Stimulated activated CD8-positive, alpha-beta memory T cell treated with anti-CD3 and anti-CD28 coated beads, Interleukin-12 subunit alpha, Interleukin-12 subunit beta, amount 100 ng/mL, for 24 hours (primary cell): ENCODE results near the gene CLDN16.

Source experiments
- DNase-seq: peaks from one replicate; pipeline ENCODE4 v3.0.0-alpha.2; 2020; ENCODE audit errors: extremely low read depth

CLDN16 gene

GRCh38 chr3:190380184-190380583, 7.8 kb upstream of the CLDN16 start:
- DNase-seq, result no peak

DNA sequence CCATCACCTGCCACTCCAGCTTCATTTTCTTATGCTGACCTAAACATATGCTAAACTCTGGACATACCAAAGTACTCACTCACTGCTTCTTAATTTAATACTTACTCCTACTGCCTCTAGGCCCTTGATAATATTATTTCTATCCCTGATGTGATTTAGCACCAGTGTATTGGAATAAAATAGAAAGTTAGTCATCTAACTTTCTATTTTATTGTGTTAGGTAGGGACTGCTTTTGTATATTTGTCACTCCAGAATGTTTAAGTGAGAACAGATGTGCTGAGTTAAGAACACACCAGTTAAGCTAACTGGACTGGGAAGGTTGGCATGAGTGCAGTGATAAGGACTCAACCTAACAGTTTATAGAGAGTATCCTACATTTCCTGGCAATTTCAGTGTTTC, 6.5 kb upstream of the CLDN16 start:
- DNase-seq, result no peak

GRCh38 chr3:190382082-190382481, 5.9 kb upstream of the CLDN16 start:
- DNase-seq, result no peak

DNA sequence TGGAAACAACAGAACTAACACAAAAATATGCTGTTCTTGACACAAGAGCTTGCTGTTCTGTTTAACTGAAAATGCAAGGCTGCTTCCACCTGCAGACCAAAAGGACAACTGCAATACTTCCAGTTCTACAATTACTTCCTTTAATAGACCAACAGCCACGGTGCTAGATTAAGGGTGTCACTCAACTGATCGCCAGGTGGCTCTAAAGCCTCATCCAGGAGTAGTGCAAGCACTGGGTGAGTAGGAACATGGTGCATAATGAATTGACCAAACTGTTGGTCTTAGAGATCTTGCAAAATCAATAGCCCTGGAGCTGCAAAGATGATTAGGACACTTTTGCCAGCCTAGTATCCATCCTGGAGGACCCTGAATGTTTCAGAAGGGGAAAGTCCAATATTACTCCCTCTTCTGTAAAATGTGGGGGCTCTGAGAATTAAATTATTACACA, 3.6 kb upstream of the CLDN16 start:
- DNase-seq, result no peak

DNA sequence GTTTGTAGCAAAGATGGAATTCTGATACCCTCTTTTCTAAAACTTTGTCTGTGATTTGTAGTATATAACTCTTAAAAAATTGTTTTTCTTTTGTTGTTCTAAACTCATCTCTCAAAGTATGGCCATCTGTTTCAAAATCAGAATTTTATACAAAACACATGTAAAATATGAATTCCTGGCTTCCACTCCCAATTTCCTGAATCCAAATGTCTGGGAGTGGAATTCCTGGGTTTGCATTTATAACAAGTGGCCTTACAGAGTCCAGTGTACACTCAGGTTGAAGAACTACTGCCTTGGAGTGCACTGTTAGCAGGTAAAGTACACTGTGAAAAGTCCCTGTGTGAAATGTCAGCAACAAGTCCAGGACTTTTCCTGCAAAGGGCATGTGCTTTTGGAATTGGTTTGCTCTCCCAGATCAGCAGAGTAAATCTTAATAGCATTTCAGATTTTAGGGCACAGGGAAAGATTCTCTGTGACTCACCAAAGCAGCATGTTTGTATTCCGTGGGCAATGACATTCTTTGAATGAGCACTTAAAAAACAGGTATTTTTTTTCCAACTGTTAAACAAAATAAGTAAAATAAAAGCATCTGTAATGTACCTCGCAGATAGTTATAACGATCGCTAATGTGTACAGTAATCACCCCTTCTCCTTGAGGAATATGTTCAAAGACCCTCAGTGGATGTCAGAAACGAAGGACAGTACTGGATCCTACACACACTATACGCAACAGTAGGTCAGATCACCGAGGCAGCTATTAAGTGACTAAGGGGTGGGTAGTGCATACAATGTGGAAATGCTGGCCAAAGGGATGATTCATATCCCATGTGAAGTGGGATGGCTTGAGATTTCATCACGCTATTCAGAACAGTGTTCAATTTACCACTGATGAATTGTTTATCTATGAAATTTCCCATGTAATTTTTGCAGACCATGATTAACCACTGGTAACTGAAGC, 2.0 kb upstream of the CLDN16 start:
- DNase-seq, result no peak

DNA sequence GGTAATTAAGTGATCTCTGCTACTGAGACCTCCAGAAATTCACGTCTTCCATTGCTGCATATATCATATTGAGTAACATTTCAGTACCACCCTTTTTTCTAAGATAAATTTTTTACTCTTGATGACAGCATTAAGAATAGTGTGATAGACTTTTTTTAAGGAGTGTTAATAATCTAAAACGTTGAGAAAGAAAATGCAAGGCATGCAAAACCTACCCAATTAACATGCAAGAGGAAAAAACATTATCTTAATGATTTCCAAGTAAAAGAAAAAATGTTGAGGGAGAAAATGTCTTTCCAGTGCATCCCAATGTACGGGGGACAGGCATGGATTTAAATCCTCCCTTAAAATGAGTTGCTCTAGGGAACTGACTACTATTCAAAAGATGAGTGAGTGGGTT, 740 bp downstream of the CLDN16 start:
- DNase-seq, result no peak

DNA sequence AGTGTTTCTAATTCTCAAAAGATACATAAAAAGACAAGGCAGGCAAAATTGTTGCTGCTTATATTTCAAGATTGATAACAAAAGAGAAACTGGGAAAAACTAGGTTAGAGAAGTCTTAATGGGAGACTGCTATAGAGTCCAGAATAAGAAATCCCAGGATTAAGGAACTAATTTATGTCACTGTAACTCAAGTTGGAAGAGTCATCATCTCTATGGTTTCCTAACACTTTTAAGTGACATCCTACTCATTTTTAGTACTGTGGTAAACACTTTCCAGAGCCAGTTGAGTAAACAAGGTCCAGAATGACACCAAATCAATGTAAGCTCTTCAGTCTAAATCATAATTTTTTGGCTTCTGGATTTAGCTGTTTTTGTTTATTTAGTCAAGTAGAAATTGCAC, 8.0 kb downstream of the CLDN16 start:
- no peak for DNase-seq

DNA sequence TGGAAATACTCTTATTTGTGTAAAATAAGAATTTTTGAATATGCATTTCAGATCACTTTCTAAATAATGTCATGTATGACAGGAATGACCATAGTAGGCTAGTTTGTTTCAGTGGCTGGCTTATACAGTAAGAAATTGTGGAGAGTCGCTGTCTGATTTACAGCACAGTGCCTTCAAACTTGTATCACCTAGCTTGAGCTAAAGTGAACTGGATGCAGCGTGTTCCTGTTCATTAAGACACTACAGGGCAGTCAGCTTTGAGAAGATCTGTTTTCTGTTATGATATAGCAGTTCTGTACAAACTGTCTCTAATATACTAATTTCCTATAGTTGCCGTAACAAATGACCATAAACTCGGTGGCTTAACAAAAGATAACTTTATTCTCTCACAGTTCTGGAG, 9.9 kb downstream of the CLDN16 start:
- DNase-seq, result no peak

- DNase-seq, result no peak
These were observed 11.7 kb downstream of the CLDN16 start for GRCh38 chr3:190399677-190400076.

GRCh38 chr3:190401963-190402362, 14.0 kb downstream of the CLDN16 start:
- no peak for DNase-seq

GRCh38 chr3:190404715-190405114, 16.8 kb downstream of the CLDN16 start:
- no peak for DNase-seq

DNA sequence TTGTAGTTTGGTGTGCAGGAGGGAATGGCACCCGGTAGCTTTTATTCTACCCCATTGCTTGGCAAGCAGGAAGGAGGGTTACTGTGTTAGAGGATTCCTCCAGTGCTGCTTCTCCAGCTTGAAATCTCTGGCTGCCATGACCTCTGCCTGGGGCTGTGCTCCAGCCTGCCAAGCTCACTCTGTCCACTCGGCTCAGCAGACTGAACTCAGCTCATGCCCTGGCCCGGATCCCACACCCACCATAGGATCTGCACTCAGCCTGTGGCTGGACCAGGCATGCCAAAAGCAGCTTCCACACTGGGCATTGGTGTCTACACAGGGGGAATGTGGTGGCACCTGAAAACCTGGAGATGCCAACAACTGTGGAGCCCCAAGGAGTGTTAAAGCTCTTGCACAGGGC, 26.3 kb downstream of the CLDN16 start:
- DNase-seq, result no peak

- DNase-seq, result no peak
These were observed 36.1 kb downstream of the CLDN16 start for GRCh38 chr3:190424108-190424477.

- DNase-seq, result no peak
These were observed 36.8 kb downstream of the CLDN16 start for GRCh38 chr3:190424478-190425439.

DNA sequence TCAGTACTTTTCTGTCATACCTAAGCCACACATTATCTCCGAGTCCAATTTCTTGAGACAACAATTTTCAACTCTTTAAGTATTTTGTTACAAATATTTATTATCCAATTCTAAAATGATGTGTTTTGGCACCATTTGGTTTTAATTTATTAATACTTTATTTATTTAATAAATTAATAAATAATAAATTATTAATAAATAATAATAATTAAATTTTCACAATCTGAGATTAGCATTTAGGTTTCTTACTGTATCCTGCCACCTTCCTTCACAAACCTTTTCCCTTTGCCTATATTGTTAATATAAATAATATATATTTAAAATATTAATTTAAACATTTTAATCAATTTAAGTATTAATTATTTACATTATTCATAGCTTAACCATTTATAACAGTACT, 37.9 kb downstream of the CLDN16 start:
- DNase-seq, result no peak

GRCh38 chr3:190426806-190427507, 39.0 kb downstream of the CLDN16 start:
- DNase-seq, result no peak

- no peak for DNase-seq
These were observed 41.7 kb downstream of the CLDN16 start for GRCh38 chr3:190429681-190430080.

- DNase-seq, result no peak
These were observed 42.9 kb downstream of the CLDN16 start for GRCh38 chr3:190430906-190431305.

DNA sequence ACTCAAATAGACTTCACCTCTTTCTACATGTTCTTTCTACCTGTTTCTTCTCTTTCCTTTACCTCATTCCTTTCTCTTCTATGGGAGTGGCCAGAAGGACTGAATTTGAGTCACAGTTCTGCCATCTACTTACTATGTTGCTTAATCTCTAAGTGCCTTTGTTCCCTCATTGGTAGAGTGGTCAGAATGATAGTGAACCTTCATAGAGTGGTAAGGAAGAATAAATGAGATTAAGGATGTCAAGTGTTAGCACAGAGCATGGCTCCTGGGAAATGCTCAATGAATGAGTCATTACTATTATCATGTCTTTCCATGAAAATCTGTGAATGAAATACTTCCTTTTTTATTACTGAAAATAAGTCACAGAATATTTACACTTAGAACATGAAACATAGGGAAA, 44.3 kb downstream of the CLDN16 start:
- no peak for DNase-seq

- no peak for DNase-seq
These were observed 45.7 kb downstream of the CLDN16 start for GRCh38 chr3:190433626-190434025.

DNA sequence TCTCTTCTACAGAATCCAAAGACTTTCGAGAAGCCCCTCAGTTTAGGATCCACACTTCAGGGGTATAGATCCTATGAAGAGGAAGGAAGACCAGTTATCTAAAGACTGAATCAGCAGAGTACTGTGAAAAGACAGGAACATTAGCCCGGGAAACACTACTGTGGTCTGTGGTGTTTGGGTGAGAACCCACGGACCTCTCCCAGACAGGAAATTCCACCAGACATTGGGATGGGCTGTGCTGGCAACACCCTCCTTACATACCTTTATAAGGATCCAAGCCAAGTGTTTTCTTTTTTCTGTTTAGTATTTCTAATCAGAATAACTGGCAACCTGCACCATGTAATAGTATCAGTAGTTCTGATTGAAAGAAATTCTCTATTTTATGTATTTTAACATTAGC, 47.7 kb downstream of the CLDN16 start:
- no peak for DNase-seq

DNA sequence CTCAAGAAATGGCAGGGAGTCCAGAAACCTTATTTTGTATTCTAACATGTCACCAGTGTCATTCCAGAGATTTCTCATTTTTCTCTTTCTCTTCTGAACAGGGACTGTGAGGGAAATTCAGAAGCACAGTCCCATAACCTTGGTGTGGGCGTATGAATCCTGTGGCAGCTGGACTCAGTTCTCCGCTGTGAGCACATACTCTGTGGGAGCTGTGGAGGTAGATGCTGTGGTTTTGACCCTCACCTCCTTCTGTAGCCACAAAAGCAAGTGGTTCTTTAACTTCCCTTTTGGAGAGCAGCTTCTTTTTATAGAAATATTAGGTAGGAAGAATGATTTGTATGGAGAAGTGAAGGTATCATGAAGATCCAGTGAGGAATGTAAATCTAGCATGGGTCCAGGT, 48.4 kb downstream of the CLDN16 start:
- no peak for DNase-seq
